ENCODE data around the gene PISD. TPM values are rescaled to one million over a fixed set of nuclear protein-coding genes. Genes with fewer than 3 reads are reported as not detected.

Gene PISD
- total and polyA plus RNA-seq, 2 donors (not counting 3 experiments of a cell fraction or from before 2014, with no cell fraction given) = 53.4 to 58.0 TPM

DNA sequence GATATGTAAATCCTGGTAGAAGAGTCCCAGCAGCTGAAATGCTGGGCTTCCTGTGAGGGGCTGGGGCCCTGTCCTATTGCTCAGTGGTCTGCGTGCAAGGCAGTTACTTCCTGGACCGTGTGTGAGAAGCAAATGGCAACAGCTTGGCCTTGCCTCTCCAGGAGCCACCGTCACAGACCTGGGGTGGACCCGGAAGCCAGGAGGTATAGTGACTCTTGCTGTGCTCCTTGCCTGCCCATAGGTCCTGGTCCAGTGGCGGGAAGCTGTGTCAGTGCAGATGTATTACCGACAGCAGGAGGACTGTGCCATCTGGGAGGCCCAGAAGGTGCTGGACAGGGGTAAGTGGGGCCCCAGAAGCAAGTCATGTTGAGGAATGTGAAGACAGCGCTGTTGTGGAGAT lies 54.3 kb downstream of the PISD start:
- Histone ChIP-seq H2AFZ (ENCODE audit: low read depth, low read length) (no peak overlapping the region), H3K9me3 (replicated peaks; ENCODE audit: control insufficient read depth, insufficient read depth, low read length) (no peaks in the 10 kb centered on the region), H3K9me1 (replicated peaks; ENCODE audit: control insufficient read depth, extremely low read depth, insufficient read depth, low read length) (no peaks in the 10 kb centered on the region), H3K27me3 (ENCODE audit: control insufficient read depth in 2 of 2, insufficient read depth in 2 of 2, low read length in 2 of 2) (no peaks in the 10 kb centered on the region), H4K20me1 (replicated peaks; ENCODE audit: control insufficient read depth, extremely low read depth, insufficient read depth, low read length) (no peaks in the 10 kb centered on the region), H3K79me2 (ENCODE audit: control insufficient read depth, insufficient read depth, low read length) (no peaks in the 10 kb centered on the region), H3K4me2 (ENCODE audit: insufficient read depth, low read length) (no peak overlapping the region), H3K36me3 (ENCODE audit: control insufficient read depth in 2 of 2, extremely low read depth in 1 of 2, insufficient read depth in 2 of 2, low read length in 2 of 2) (no peaks in the 10 kb centered on the region), H3K4me1 (ENCODE audit: control insufficient read depth, extremely low read depth, insufficient read depth, low read length) (peaks cover 1% of the 10 kb centered on the region), H3K4me3 (replicated peaks in 1 of 3; ENCODE audit: insufficient read depth in 1 of 3, low read depth in 1 of 3, low read length in 3 of 3) (no peak overlapping the region), H3K27ac (ENCODE audit: insufficient read depth, low read depth, low read length) (no peak overlapping the region), H3K9ac (replicated peaks; ENCODE audit: extremely low read depth, insufficient read depth, low read length) (no peak overlapping the region)
- no peak for TF ChIP-seq JUN (IDR thresholded peaks at IDR 0.05; ENCODE audit: borderline replicate concordance, insufficient read depth, insufficient read length, low read depth)
- TF ChIP-seq POLR2AphosphoS5 (IDR thresholded peaks at IDR 0.05; ENCODE audit: insufficient read depth, low read depth, low read length) = no peak
- TF ChIP-seq, protein P1, sequence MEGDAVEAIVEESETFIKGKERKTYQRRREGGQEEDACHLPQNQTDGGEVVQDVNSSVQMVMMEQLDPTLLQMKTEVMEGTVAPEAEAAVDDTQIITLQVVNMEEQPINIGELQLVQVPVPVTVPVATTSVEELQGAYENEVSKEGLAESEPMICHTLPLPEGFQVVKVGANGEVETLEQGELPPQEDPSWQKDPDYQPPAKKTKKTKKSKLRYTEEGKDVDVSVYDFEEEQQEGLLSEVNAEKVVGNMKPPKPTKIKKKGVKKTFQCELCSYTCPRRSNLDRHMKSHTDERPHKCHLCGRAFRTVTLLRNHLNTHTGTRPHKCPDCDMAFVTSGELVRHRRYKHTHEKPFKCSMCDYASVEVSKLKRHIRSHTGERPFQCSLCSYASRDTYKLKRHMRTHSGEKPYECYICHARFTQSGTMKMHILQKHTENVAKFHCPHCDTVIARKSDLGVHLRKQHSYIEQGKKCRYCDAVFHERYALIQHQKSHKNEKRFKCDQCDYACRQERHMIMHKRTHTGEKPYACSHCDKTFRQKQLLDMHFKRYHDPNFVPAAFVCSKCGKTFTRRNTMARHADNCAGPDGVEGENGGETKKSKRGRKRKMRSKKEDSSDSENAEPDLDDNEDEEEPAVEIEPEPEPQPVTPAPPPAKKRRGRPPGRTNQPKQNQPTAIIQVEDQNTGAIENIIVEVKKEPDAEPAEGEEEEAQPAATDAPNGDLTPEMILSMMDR (IDR thresholded peaks at IDR 0.05; ENCODE audit: extremely low read depth in 1 of 2, insufficient read depth in 1 of 2, low read depth in 1 of 2, low read length in 2 of 2) = no peak
- no peak for TF ChIP-seq MYC (IDR thresholded peaks at IDR 0.05; ENCODE audit: low read depth, low read length)
- TF ChIP-seq, protein P2, sequence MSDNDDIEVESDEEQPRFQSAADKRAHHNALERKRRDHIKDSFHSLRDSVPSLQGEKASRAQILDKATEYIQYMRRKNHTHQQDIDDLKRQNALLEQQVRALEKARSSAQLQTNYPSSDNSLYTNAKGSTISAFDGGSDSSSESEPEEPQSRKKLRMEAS (IDR thresholded peaks at IDR 0.05; ENCODE audit: insufficient read depth, insufficient read length) = no peak
- no peak for TF ChIP-seq EZH2 (IDR thresholded peaks at IDR 0.05; ENCODE audit: borderline replicate concordance, low read depth, low read length, severe bottlenecking)
- no peak for TF ChIP-seq POLR2A (IDR thresholded peaks at IDR 0.05; ENCODE audit: low read depth, low read length)
- no peak for TF ChIP-seq GATA2 (IDR thresholded peaks at IDR 0.05; ENCODE audit: insufficient read depth, insufficient read length, low read depth, low read length)
- no peak for TF ChIP-seq FOS (IDR thresholded peaks at IDR 0.05; ENCODE audit: borderline replicate concordance, insufficient read depth, low read length)
- DNase-seq (ENCODE audit: low read depth, low spot score) = no peak
- FAIRE-seq = no peak
- BruUV-seq (replicated peaks) = no TSS peak
- intact Hi-C loops (cut with micrococcal nuclease) = no loop called here
- POLR2A ChIA-PET = no interaction called here
- CTCF ChIA-PET = no interaction called here
- dilution Hi-C loops (cut with MboI; ENCODE audit: extremely low pct_ligation_motif_present, low sequenced_read_pairs) = no loop called here
